K562 (cell line): Measurements from ENCODE around the gene MRPL32. TPM values are rescaled to one million over a fixed set of nuclear protein-coding genes. Genes with fewer than 3 reads are reported as not detected.
A peak's percentile ranks its signal among the peaks of the same experiment; 100 is the strongest.

Source experiments
- ATAC-seq: fragments of 200-7000 bp; cut with Tn5 transposase; 3 replicates; pipeline ENCODE4 v1.9.1; 2020; ENCODE audit warnings: moderate library complexity
- BruUV-seq: library from RNA; stranded (reverse); fragments of 400-500 nt; replicated peaks from 2 replicates; lab custom pipeline; 2021; lab: Mats Ljungman, UMichigan
- CTCF ChIA-PET: fragments of 300-600 bp; formaldehyde crosslinking; extraction: SDS; loops from one replicate; lab custom pipeline; 2021; ENCODE audit warnings: low intra/inter-chr PET ratio; lab: Yijun Ruan, JAX
- POLR2A ChIA-PET: fragments of 300-600, 350-650 bp; sonication (Branson Sonifier 250); formaldehyde crosslinking; extraction: SDS; loops from one replicate; lab custom pipeline; 2021; ENCODE audit warnings: antibody characterized with exemption, inconsistent platforms; lab: Yijun Ruan, JAX
- DNase-seq, 4 experiments: peaks; one replicate each; pipeline versions ENCODE4 v3.0.0 to v3.0.0-alpha.2; 2011 to 2018; ENCODE audit warnings: low spot score in 3 of 4, mixed read lengths in 3 of 4; ENCODE audit errors: extremely low read depth in 1 of 4
- FAIRE-seq: peaks from 2 replicates; lab custom pipeline; 2011; peaks lifted over from hg19 to GRCh38; lab: Jason Lieb, UNC
- H2AFZ ChIP-seq: 2 replicates; pipeline ENCODE4 v1.6.0; 2011; ENCODE audit warnings: low read depth, low read length, control low read depth, inconsistent platforms
- H3K27ac ChIP-seq: fragments of 200-600 bp; 3 replicates; pipeline ENCODE4 v1.8.0; 2011; ENCODE audit warnings: low read depth, mild to moderate bottlenecking, control low read depth, inconsistent platforms, low read length, moderate library complexity, mixed read lengths; ENCODE audit errors: extremely low read depth
- H3K27me3 ChIP-seq, 2 experiments: fragments of 300-600 bp in 1 of 2; 2 replicates in 1 of 2; 3 replicates in 1 of 2; pipeline versions ENCODE4 v1.6.0 to v1.8.0; 2011; ENCODE audit warnings: inconsistent platforms in 2 of 2, low read length in 2 of 2, mild to moderate bottlenecking in 1 of 2, mixed read lengths in 1 of 2, moderate library complexity in 1 of 2; ENCODE audit not compliant: control insufficient read depth in 2 of 2, insufficient read depth in 2 of 2
- H3K36me3 ChIP-seq: fragments of 300-600 bp; 3 replicates; pipeline ENCODE4 v1.8.0; 2011; ENCODE audit warnings: mild to moderate bottlenecking, low read length, inconsistent platforms; ENCODE audit not compliant: control insufficient read depth, insufficient read depth
- H3K4me1 ChIP-seq, 2 experiments: fragments of 200-600 bp in 1 of 2; replicated peaks in 1 of 2; 2 replicates in 1 of 2; 3 replicates in 1 of 2; pipeline versions ENCODE4 v1.5.1 to v1.8.0; 2011; ENCODE audit warnings: inconsistent platforms in 2 of 2, low read length in 2 of 2, mild to moderate bottlenecking in 1 of 2, mixed read lengths in 1 of 2, moderate library complexity in 1 of 2; ENCODE audit not compliant: control insufficient read depth in 2 of 2, insufficient read depth in 2 of 2
- H3K4me2 ChIP-seq: 2 replicates; pipeline ENCODE4 v1.6.1; 2011; ENCODE audit warnings: low read length, control low read depth, inconsistent platforms, mixed read lengths; ENCODE audit not compliant: insufficient read depth
- H3K4me3 ChIP-seq: fragments of 200-600 bp; sonication (generic), shearing (Covaris generic); 2 replicates; pipeline ENCODE4 v1.5.1; 2016; ENCODE audit warnings: control low read depth, inconsistent platforms
- H3K79me2 ChIP-seq: fragments of 200-600 bp; 3 replicates; pipeline ENCODE4 v1.8.0; 2011; ENCODE audit warnings: low read length, inconsistent platforms; ENCODE audit not compliant: control insufficient read depth, insufficient read depth
- H3K9ac ChIP-seq, 2 experiments: 2 replicates each; pipeline versions ENCODE4 v1.6.0 to v1.6.1; 2011; ENCODE audit warnings: low read depth in 2 of 2, low read length in 2 of 2, control low read depth in 1 of 2, inconsistent platforms in 1 of 2, mild to moderate bottlenecking in 1 of 2, mixed read lengths in 1 of 2; ENCODE audit not compliant: insufficient read depth in 1 of 2
- H3K9me1 ChIP-seq: one replicate; pipeline ENCODE4 v1.6.0; 2011; ENCODE audit warnings: inconsistent platforms, mild to moderate bottlenecking, low read length, moderate library complexity; ENCODE audit not compliant: control insufficient read depth, insufficient read depth
- H3K9me3 ChIP-seq: replicated peaks from 2 replicates; pipeline ENCODE4 v1.5.1; 2011; ENCODE audit warnings: low read depth, low read length, inconsistent platforms; ENCODE audit not compliant: control insufficient read depth, insufficient read depth
- H4K20me1 ChIP-seq: replicated peaks from 2 replicates; pipeline ENCODE4 v1.6.1; 2011; ENCODE audit warnings: low read length, inconsistent platforms, mixed read lengths; ENCODE audit not compliant: control insufficient read depth, insufficient read depth
- ATF3 ChIP-seq, 2 experiments: fragments of 450-650 bp in 1 of 2; sonication (generic) in 1 of 2; formaldehyde crosslinking in 1 of 2; IDR thresholded peaks in 1 of 2; conservative IDR thresholded peaks in 1 of 2; 2 replicates each; pipeline versions ENCODE4 v1.6.1 to v1.8.1; 2016 to 2023; ENCODE audit warnings: mild to moderate bottlenecking in 2 of 2, moderate library complexity in 2 of 2, inconsistent platforms in 1 of 2, missing genetic modification reagents in 1 of 2
- DPF2 ChIP-seq: fragments of 450-650 bp; IDR thresholded peaks from 2 replicates; pipeline ENCODE4 v1.6.1; 2016
- E2F8 ChIP-seq: fragments of 450-650 bp; IDR thresholded peaks from 2 replicates; pipeline ENCODE4 v1.7.1; 2018; ENCODE audit warnings: mild to moderate bottlenecking, low read depth; ENCODE audit not compliant: partially characterized antibody
- EHMT2 ChIP-seq: fragments of 450-650 bp; IDR thresholded peaks from 2 replicates; pipeline ENCODE4 v1.6.1; 2018; ENCODE audit warnings: antibody characterized with exemption
- GATA2 ChIP-seq: sonication (generic); formaldehyde crosslinking; IDR thresholded peaks from 2 replicates; pipeline ENCODE4 v1.4.0; 2020; ENCODE audit warnings: mild to moderate bottlenecking, missing genetic modification reagents
- HLTF ChIP-seq: fragments of 450-650 bp; IDR thresholded peaks from 2 replicates; pipeline ENCODE4 v1.6.1; 2016
- MECOM ChIP-seq: fragments of 250-450 bp; sonication (Bioruptor Pico); IDR thresholded peaks from 2 replicates; pipeline ENCODE4 v1.8.0; 2022; ENCODE audit warnings: inconsistent platforms
- POLR2H ChIP-seq: IDR thresholded peaks from 2 replicates; pipeline ENCODE4 v1.6.1; 2016; ENCODE audit warnings: missing genetic modification characterization, low read depth, mild to moderate bottlenecking, control low read depth, missing compliant biosample characterization, moderate library complexity
- RBBP5 ChIP-seq: fragments of 200-600 bp; sonication (generic); IDR thresholded peaks from 2 replicates; pipeline ENCODE4 v1.6.1; 2012; ENCODE audit warnings: borderline replicate concordance, mild to moderate bottlenecking, low read length, control low read depth, inconsistent platforms; ENCODE audit not compliant: insufficient read depth, poor library complexity, severe bottlenecking
- SP1 ChIP-seq: sonication (generic); formaldehyde crosslinking; IDR thresholded peaks from 2 replicates; pipeline ENCODE4 v1.8.1; 2022; ENCODE audit warnings: mild to moderate bottlenecking, missing genetic modification reagents
- TGIF2 ChIP-seq: sonication (generic); formaldehyde crosslinking; IDR thresholded peaks from 2 replicates; pipeline ENCODE4 v1.8.1; 2022; ENCODE audit warnings: mild to moderate bottlenecking, missing genetic modification reagents, moderate library complexity
- ZBTB12 ChIP-seq: fragments of 250-450 bp; sonication (Bioruptor Pico); IDR thresholded peaks from 2 replicates; pipeline ENCODE4 v1.4.0; 2020
- ZBTB2 ChIP-seq: fragments of 450-650 bp; IDR thresholded peaks from 2 replicates; pipeline ENCODE4 v1.6.1; 2016; ENCODE audit warnings: antibody characterized with exemption
- ZNF174 ChIP-seq: fragments of 250-450 bp; sonication (Bioruptor Pico); IDR thresholded peaks from 2 replicates; pipeline ENCODE4 v1.4.0; 2020; ENCODE audit warnings: mild to moderate bottlenecking
- ZNF408 ChIP-seq: fragments of 250-450 bp; sonication (Bioruptor Pico); IDR thresholded peaks from 2 replicates; pipeline ENCODE4 v1.4.0; 2020; ENCODE audit warnings: low read depth, mild to moderate bottlenecking, moderate library complexity
- WGBS: fragments of 100-300 bp; shearing (Covaris generic); methylation state at CpG from one replicate; pipeline ENCODE4 v1.1.6; 2016; ENCODE audit warnings: low coverage, mixed read lengths; ENCODE audit not compliant: insufficient coverage; ENCODE audit errors: missing lambda C conversion rate; 5-methylcytosine and 5-hydroxymethylcytosine counted together
- in situ Hi-C: fragments of 300-500 bp; cut with MboI; formaldehyde crosslinking; loops from 4 replicates; pipeline ENCODE4 v1.15.0; 2018; ENCODE audit warnings: inconsistent platforms, mixed read lengths
- intact Hi-C: fragments of 100-400 bp; cut with micrococcal nuclease; formaldehyde crosslinking; loops from 2 replicates; pipeline ENCODE4 v1.14.2; 2022
- polyA plus RNA-seq, 8 experiments: library from polyadenylated mRNA; depleted of rRNA in 4 of 8; stranded (reverse) in 5 of 8; unstranded in 3 of 8; fragments of >200 nt; fragmentation: Nextera tagmentation in 2 of 8; fragmentation: Illumina TruSeq in 1 of 8; extraction: Ambion mirVana in 2 of 8; extraction: Trizol in 1 of 8; gene quantifications; 2 replicates each; pipeline versions ENCODE4 v1.2.1 to v1.2.3, GENCODE V29; 2011 to 2014; ENCODE audit warnings: inconsistent platforms in 1 of 8, missing spikeins in 1 of 8
- total RNA-seq, 7 experiments: library from RNA; depleted of rRNA in 6 of 7; stranded (reverse); fragments of >200 nt in 6 of 7; fragmentation: Illumina TruSeq in 2 of 7; extraction: Trizol in 2 of 7; gene quantifications; 2 replicates each; pipeline versions ENCODE4 v1.2.1 to v1.2.3, GENCODE V29; 2011 to 2021; ENCODE audit warnings: low replicate concordance in 1 of 7

The MRPL32 gene
- total and polyA plus RNA-seq, 9 of the 15 experiments (the other 6 are each of a cell fraction or from before 2014, with no cell fraction given): 75.5 to 351 (median 138) TPM

GRCh38 chr7:42980084-42980483 lies 47.9 kb downstream of the MRPL32 start:
- peak overlapping the region; percentile 33; the same call in 1 of the 2 replicates for H3K4me2 ChIP-seq
- no peaks in the 10 kb centered on the region; the same call in 2 of the 3 replicates for H3K36me3 ChIP-seq
- no peak for FAIRE-seq
- H3K9me1 ChIP-seq: no peaks in the 10 kb centered on the region
- BruUV-seq: no TSS peak
- intact Hi-C loops: no loop called here
- H4K20me1 ChIP-seq: no peaks in the 10 kb centered on the region
- H3K4me1 ChIP-seq: peaks cover 0 to 9% of the 10 kb centered on the region in 2 experiments; a peak in 3 of 5 replicates
- WGBS: 5% methylated on average over 2 of the region's 2 CpGs
- DNase-seq: peak in 1 of 4 experiments; percentile 39
- H2AFZ ChIP-seq: peak overlapping the region; percentile 57
- H3K27ac ChIP-seq: no peak overlapping the region
- peak; percentile 71 for ATAC-seq
- H3K27me3 ChIP-seq: no peaks in the 10 kb centered on the region
- ChIA-PET POLR2A (no interaction called here), CTCF (no interaction called here)
- H3K4me3 ChIP-seq: no peak overlapping the region
- no peaks in the 10 kb centered on the region for H3K79me2 ChIP-seq
- H3K9me3 ChIP-seq: peaks cover 14% of the 10 kb centered on the region
- no peak overlapping the region for H3K9ac ChIP-seq
- in situ Hi-C loops: no loop called here
- TF ChIP-seq SP1 (CRISPR knock-in tag) (no peak), ATF3 (IDR thresholded peaks at IDR 0.05) (no peak), ATF3 (CRISPR knock-in tag; conservative IDR thresholded peaks at IDR 0.05) (no peak), GATA2 (CRISPR knock-in tag) (0 out of 2 replicates have a peak, but pooled peaks have one; percentile 30), ZNF174 (CRISPR knock-in tag) (no peak), EHMT2 (peak; percentile 67; the same call in 1 of the 2 replicates), ZBTB12 (CRISPR knock-in tag) (no peak), ZNF408 (CRISPR knock-in tag) (no peak), MECOM (no peak), DPF2 (peak; percentile 48; the same call in 1 of the 2 replicates), HLTF (no peak), E2F8 (no peak), ZBTB2 (no peak), RBBP5 (no peak), POLR2H (no peak), TGIF2 (CRISPR knock-in tag) (no peak)
